Common myeloid progenitor, CD34-positive (primary cell): ENCODE results near the gene CAMK1D.
A peak's percentile ranks its signal among the peaks of the same experiment; 100 is the strongest.

Experiments used
- CTCF ChIA-PET: fragments of 350-600 bp; sonication (Branson Sonifier 250); formaldehyde crosslinking; loops from one replicate; lab custom pipeline; 2021; ENCODE audit warnings: antibody characterized with exemption; lab: Charles Lee
- POLR2A ChIA-PET: fragments of 350-600 bp; sonication (Branson Sonifier 250); formaldehyde crosslinking; loops from one replicate; lab custom pipeline; 2021; ENCODE audit warnings: antibody characterized with exemption; lab: Charles Lee
- DNase-seq, 3 donors: peaks; one replicate each; pipeline versions ENCODE4 v3.0.0 to v3.0.0-alpha.2; 2013
- H3K27ac ChIP-seq, 2 experiments: 1 replicate in 1 of 2; 2 replicates in 1 of 2; pipeline ENCODE4 v1.7.0; 2013; ENCODE audit warnings: inconsistent platforms in 2 of 2, low read length in 2 of 2, mild to moderate bottlenecking in 2 of 2, low read depth in 1 of 2, moderate library complexity in 1 of 2; ENCODE audit not compliant: severe bottlenecking in 2 of 2, insufficient read depth in 1 of 2, poor library complexity in 1 of 2
- H3K27me3 ChIP-seq, 5 experiments: replicated peaks in 2 of 5; 1 replicate in 3 of 5; 2 replicates in 2 of 5; pipeline versions ENCODE4 v1.6.1 to v1.7.0; 2013; ENCODE audit warnings: low read length in 4 of 5, mild to moderate bottlenecking in 2 of 5, moderate library complexity in 2 of 5, inconsistent platforms in 1 of 5; ENCODE audit not compliant: insufficient read depth in 5 of 5, control insufficient read depth in 4 of 5
- H3K36me3 ChIP-seq, 4 experiments: 1 replicate in 2 of 4; 2 replicates in 2 of 4; pipeline versions ENCODE4 v1.6.1 to v1.7.0; 2013; ENCODE audit warnings: low read length in 3 of 4, control low read depth in 1 of 4, mild to moderate bottlenecking in 1 of 4; ENCODE audit not compliant: control insufficient read depth in 4 of 4, insufficient read depth in 4 of 4
- H3K4me1 ChIP-seq, 4 experiments: 1 replicate in 3 of 4; 2 replicates in 1 of 4; pipeline versions ENCODE4 v1.6.1 to v1.7.1; 2013; ENCODE audit warnings: low read length in 3 of 4, mild to moderate bottlenecking in 3 of 4, control low read depth in 1 of 4, inconsistent platforms in 1 of 4, moderate library complexity in 1 of 4; ENCODE audit not compliant: control insufficient read depth in 4 of 4, insufficient read depth in 4 of 4; ENCODE audit errors: control extremely low read depth in 1 of 4
- H3K4me3 ChIP-seq, 7 experiments: 1 replicate in 4 of 7; 2 replicates in 3 of 7; pipeline versions ENCODE4 v1.5.1 to v1.7.0; 2013; ENCODE audit warnings: mild to moderate bottlenecking in 7 of 7, low read length in 6 of 7, moderate library complexity in 6 of 7, inconsistent platforms in 2 of 7, low read depth in 2 of 7, control low read depth in 1 of 7; ENCODE audit not compliant: insufficient read depth in 4 of 7, control insufficient read depth in 1 of 7; ENCODE audit errors: extremely low read depth in 1 of 7
- H3K9me3 ChIP-seq, 5 experiments: 1 replicate in 4 of 5; 2 replicates in 1 of 5; pipeline versions ENCODE4 v1.6.1 to v1.7.1; 2013; ENCODE audit warnings: low read length in 4 of 5, mild to moderate bottlenecking in 2 of 5, inconsistent platforms in 1 of 5, low read depth in 1 of 5, moderate library complexity in 1 of 5; ENCODE audit not compliant: control insufficient read depth in 4 of 5, insufficient read depth in 2 of 5; ENCODE audit errors: control extremely low read depth in 1 of 5
- WGBS: methylation state at CpG from one replicate; pipeline ENCODE4 v1.1.5; 2013; ENCODE audit not compliant: insufficient coverage; 5-methylcytosine and 5-hydroxymethylcytosine counted together

The CAMK1D gene

DNA sequence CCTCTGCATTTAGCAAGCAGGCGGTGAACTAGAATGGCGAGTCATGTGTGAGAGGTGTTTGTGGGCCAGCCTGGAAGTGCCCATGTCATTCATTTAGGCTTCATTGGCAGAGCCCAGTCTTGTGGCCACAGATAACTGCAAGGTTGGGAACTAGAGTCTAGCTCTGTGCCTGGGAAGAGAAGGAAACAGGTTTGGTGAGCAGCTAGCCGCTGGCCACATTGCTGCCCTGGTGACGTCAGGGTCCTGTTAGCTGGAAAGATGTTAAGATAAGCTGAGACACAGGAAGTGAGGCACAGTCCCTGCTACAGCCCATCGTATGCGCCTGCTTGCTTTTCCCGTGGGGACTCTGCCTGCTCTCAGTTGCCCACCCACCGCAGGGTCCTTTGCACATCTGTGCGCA lies 185.5 kb downstream of the CAMK1D start:
- ChIA-PET CTCF (interaction anchor here (0.6 to 2.5 kb wide), 3 partner anchors 122 to 270 kb away, joined by 4 to 6 read pairs (median 4); no protein-coding TSS in a partner anchor), POLR2A (interaction anchor here (0.6 kb wide), 1 partner anchor 44 kb away, joined by 3 read pairs; no protein-coding TSS in a partner anchor)
- Histone ChIP-seq H3K27me3 (no peaks in the 10 kb centered on the region), H3K4me3 (no peak overlapping the region), H3K27ac (no peak overlapping the region), H3K9me3 (no peaks in the 10 kb centered on the region), H3K36me3 (peaks cover 0 to 2% (median 0%) of the 10 kb centered on the region in 4 experiments), H3K4me1 (peaks cover 0 to 4% (median 0%) of the 10 kb centered on the region in 4 experiments)
- peak in 2 of 3 donors; percentile 24 to 25 for DNase-seq
- WGBS, result 67% methylated on average over 8 of the region's 9 CpGs

DNA sequence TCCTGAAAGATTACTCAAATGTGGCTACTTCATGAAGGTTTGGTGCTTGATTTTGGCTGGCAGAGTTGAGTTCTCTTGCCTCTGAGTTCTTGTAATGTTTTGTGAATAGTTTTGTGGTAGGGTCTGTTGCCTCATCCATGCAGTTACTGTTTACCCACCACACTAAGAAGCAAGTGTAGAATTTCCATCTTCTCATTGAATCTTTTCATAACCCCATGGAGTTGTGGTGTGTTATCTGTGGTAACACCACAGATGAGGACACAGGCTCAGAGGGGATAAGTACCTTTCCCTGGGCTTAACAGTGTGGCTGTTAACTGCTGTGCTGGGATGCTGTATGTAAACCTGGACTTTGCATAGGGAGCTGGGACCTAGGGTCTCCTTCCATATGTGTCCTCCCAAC lies 186.3 kb downstream of the CAMK1D start:
- ChIA-PET CTCF (interaction anchor here (2.5 kb wide), 1 partner anchor 121 kb away, joined by 6 read pairs; no protein-coding TSS in a partner anchor), POLR2A (no interaction called here)
- peaks cover 0 to 2% (median 0%) of the 10 kb centered on the region in 4 experiments for H3K36me3 ChIP-seq
- H3K9me3 ChIP-seq, result no peaks in the 10 kb centered on the region
- no peak overlapping the region for H3K27ac ChIP-seq
- peak in 2 of 3 donors; percentile 37 to 44 for DNase-seq
- peaks cover 0 to 4% (median 0%) of the 10 kb centered on the region in 4 experiments for H3K4me1 ChIP-seq
- H3K27me3 ChIP-seq, result no peaks in the 10 kb centered on the region
- no peak overlapping the region for H3K4me3 ChIP-seq

DNA sequence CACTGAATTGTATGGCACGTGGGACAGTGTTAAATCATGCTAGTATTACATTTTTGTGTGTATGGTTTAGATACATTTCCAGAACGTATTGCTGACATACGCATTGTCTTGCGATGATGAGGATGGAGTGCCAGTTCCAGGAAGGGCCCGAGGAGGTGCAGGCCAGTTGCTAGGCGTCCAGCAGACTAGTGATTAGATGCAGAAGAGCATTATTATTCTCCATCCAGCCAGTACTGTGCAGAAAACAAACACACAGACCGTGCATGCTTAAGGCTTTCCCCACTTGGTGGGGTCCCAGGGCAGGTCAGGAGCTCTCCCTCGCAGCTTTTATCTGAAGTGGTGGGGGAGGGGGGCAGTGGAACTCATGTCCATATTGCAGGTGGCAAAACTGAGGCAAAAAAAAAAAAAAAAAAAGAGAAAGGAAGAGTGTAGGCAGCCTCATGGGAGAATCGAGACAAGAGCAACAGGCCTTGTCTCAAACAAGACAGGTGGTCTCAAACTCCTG lies 189.2 kb downstream of the CAMK1D start:
- no peaks in the 10 kb centered on the region for H3K9me3 ChIP-seq
- WGBS, result 81% methylated on average over 5 of the region's 9 CpGs
- H3K4me3 ChIP-seq, result no peak overlapping the region
- POLR2A ChIA-PET, result no interaction called here
- peaks cover 0 to 2% (median 1%) of the 10 kb centered on the region in 4 experiments for H3K36me3 ChIP-seq
- H3K27ac ChIP-seq, result no peak overlapping the region
- peaks cover 0 to 4% (median 0%) of the 10 kb centered on the region in 4 experiments for H3K4me1 ChIP-seq
- CTCF ChIA-PET, result no interaction called here
- DNase-seq, result no peak
- H3K27me3 ChIP-seq, result no peaks in the 10 kb centered on the region

DNA sequence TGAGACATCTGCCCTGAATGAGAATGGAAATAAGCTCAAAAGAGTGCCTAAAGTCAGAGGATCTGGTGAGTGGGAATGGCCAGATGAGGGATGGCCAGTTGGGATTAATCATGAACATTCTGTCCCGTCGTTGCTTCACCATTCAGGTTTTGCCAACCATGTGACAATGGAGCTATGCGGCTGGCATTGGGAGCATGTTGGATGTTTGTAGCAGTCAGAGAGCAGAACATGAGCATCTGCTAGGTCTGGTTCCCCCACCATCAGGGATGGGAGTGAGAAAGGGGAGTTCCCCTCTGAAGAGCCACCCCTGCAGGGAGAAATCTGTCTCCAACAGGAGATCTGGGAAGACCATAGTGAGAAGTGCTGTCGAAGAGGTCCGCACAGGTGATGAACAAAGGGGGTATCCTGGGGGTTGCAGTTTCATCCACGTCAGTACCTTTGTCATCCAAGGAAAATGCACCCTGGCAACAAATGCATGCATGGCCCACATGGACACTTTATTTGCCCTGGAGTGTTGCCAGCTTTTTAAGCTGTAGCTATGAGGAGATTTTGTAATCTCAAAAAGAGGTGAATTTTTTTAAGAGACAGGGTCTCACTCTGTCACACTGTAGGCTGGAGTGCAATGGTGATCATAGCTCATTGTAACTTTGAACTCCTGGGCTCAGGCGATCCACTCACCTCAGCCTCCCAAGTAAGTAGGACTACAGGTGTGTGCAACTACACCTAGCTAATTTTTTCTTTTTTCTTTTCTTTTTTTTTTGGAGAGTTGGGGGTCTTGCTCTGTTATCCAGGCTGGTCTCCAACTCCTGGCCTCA lies 190.2 kb downstream of the CAMK1D start:
- 94% methylated on average over 6 of the region's 7 CpGs for WGBS
- H3K27ac ChIP-seq, result no peak overlapping the region
- no peak overlapping the region for H3K4me3 ChIP-seq
- ChIA-PET POLR2A (no interaction called here), CTCF (interaction anchor here (0.7 kb wide), 1 partner anchor 25 kb away, joined by 3 read pairs; no protein-coding TSS in a partner anchor)
- no peak for DNase-seq
- H3K27me3 ChIP-seq, result no peaks in the 10 kb centered on the region
- peaks cover 0 to 4% (median 1%) of the 10 kb centered on the region in 4 experiments for H3K36me3 ChIP-seq
- no peaks in the 10 kb centered on the region for H3K9me3 ChIP-seq
- H3K4me1 ChIP-seq, result peaks cover 0 to 4% (median 0%) of the 10 kb centered on the region in 4 experiments

DNA sequence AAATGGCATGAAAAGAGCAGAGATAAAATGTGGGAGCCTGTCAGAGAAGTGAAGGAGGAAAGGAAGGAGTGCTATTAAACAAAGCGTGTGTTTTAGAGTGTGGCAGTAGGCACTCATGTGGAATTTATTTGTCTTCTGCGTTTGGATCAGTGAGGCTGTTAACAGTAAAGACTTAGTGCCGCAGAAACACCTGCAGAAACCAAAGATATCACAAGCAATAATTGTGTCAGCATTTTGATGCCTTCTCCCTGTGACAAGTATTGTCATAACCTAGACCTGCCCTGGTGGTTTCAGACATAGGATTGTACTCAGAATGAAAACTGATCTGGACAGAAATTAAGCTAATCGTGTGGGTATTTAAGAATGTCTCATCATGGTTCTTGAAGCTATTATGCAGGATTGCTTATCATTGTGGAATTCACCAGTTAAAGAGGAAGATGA lies 191.0 kb downstream of the CAMK1D start:
- DNase-seq, result no peak
- Histone ChIP-seq H3K9me3 (no peaks in the 10 kb centered on the region), H3K4me3 (no peak overlapping the region), H3K36me3 (peaks cover 0 to 4% (median 1%) of the 10 kb centered on the region in 4 experiments), H3K4me1 (no peaks in the 10 kb centered on the region), H3K27ac (no peak overlapping the region), H3K27me3 (no peaks in the 10 kb centered on the region)
- ChIA-PET CTCF (no interaction called here), POLR2A (no interaction called here)
- WGBS, result 82% methylated on average over 4 of the region's 4 CpGs

DNA sequence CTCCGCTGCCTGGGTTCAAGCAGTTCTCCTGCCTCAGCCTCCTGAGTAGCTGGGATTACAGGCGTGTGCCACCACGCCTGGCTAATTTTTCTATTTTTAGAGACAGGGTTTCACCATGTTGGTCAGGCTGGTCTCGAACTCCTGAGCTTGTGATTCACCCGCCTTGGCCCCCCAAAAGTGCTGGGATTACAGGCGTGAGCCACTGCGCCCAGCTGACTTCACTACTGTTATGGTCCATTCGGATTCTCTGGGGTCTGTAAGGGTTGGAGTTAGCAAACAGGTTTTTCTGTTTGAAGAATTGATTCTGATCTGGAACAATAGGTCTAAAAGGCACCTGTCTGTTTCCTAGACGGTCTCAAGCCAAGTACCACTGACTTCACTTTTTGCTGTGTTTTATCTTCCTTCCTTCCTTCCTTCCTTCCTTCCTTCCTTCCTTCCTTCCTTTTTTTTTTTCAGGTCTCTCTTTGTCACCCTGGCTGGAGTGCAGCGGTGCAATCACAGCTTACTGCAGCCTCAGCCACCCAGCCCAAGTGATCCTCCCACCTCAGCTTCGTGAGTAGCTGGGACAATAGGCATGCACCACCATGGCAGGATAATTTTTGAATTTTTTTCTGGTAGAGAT lies 192.2 kb downstream of the CAMK1D start:
- CTCF ChIA-PET, result no interaction called here
- no peaks in the 10 kb centered on the region for H3K4me1 ChIP-seq
- H3K27me3 ChIP-seq, result no peaks in the 10 kb centered on the region
- WGBS, result 92% methylated on average over 9 of the region's 11 CpGs
- no peak overlapping the region for H3K4me3 ChIP-seq
- POLR2A ChIA-PET, result no interaction called here
- H3K9me3 ChIP-seq, result no peaks in the 10 kb centered on the region
- H3K27ac ChIP-seq, result no peak overlapping the region
- H3K36me3 ChIP-seq, result peaks cover 0 to 4% (median 1%) of the 10 kb centered on the region in 4 experiments
- DNase-seq, result no peak
